Astrocyte (in vitro differentiated cells and primary cell): ENCODE measurements around the gene SOHLH1. TPM values are rescaled to one million over a fixed set of nuclear protein-coding genes. Genes with fewer than 3 reads are reported as not detected.

Source experiments
- DNase-seq: peaks from one replicate; pipeline ENCODE4 v3.0.0-alpha.2; 2010; ENCODE audit warnings: low read depth
- FAIRE-seq: peaks from 2 replicates; lab custom pipeline; 2011; peaks lifted over from hg19 to GRCh38; lab: Jason Lieb, UNC
- H2AFZ ChIP-seq: 2 replicates; pipeline ENCODE4 v1.6.0; 2012; ENCODE audit warnings: low read depth, low read length, inconsistent platforms
- H3K27ac ChIP-seq: 2 replicates; pipeline ENCODE4 v1.5.1; 2011; ENCODE audit warnings: low read depth, low read length, inconsistent platforms
- H3K27me3 ChIP-seq: 2 replicates; pipeline ENCODE4 v1.6.0; 2011; ENCODE audit warnings: low read length, inconsistent platforms; ENCODE audit not compliant: insufficient read depth
- H3K36me3 ChIP-seq: 2 replicates; pipeline ENCODE4 v1.5.1; 2011; ENCODE audit warnings: low read length, inconsistent platforms; ENCODE audit not compliant: insufficient read depth
- H3K4me1 ChIP-seq: 2 replicates; pipeline ENCODE4 v1.5.1; 2011; ENCODE audit warnings: low read length, inconsistent platforms; ENCODE audit not compliant: insufficient read depth
- H3K4me2 ChIP-seq: 2 replicates; pipeline ENCODE4 v1.6.0; 2012; ENCODE audit warnings: low read length, inconsistent platforms
- H3K4me3 ChIP-seq: 2 replicates; pipeline ENCODE4 v1.5.1; 2011; ENCODE audit warnings: low read depth, mild to moderate bottlenecking, low read length, inconsistent platforms; ENCODE audit not compliant: insufficient read depth
- H3K79me2 ChIP-seq: 2 replicates; pipeline ENCODE4 v1.6.0; 2012; ENCODE audit warnings: mild to moderate bottlenecking, low read length, inconsistent platforms; ENCODE audit not compliant: insufficient read depth
- H3K9ac ChIP-seq: 2 replicates; pipeline ENCODE4 v1.6.0; 2012; ENCODE audit warnings: mild to moderate bottlenecking, low read length, inconsistent platforms
- H3K9me3 ChIP-seq: 2 replicates; pipeline ENCODE4 v1.5.1; 2012; ENCODE audit warnings: low read depth, mild to moderate bottlenecking, low read length, inconsistent platforms; ENCODE audit not compliant: insufficient read depth
- H4K20me1 ChIP-seq: 2 replicates; pipeline ENCODE4 v1.6.0; 2012; ENCODE audit warnings: low read length, inconsistent platforms; ENCODE audit not compliant: insufficient read depth
- H3K27ac Mint-ChIP-seq: one replicate; pipeline ENCODE4 v1.8.0; 2021; ENCODE audit warnings: mild to moderate bottlenecking, mixed read lengths; ENCODE audit not compliant: unreplicated experiment
- H3K27me3 Mint-ChIP-seq: one replicate; pipeline ENCODE4 v1.8.0; 2021; ENCODE audit warnings: low read depth, mixed read lengths; ENCODE audit not compliant: unreplicated experiment
- H3K36me3 Mint-ChIP-seq: one replicate; pipeline ENCODE4 v1.8.0; 2021; ENCODE audit warnings: low read depth, mixed read lengths; ENCODE audit not compliant: unreplicated experiment
- H3K4me1 Mint-ChIP-seq: one replicate; pipeline ENCODE4 v1.8.0; 2021; ENCODE audit warnings: low read depth, mixed read lengths; ENCODE audit not compliant: unreplicated experiment
- H3K4me3 Mint-ChIP-seq: one replicate; pipeline ENCODE4 v1.8.0; 2021; ENCODE audit warnings: mild to moderate bottlenecking, moderate library complexity, mixed read lengths; ENCODE audit not compliant: unreplicated experiment
- H3K9me3 Mint-ChIP-seq: one replicate; pipeline ENCODE4 v1.8.0; 2021; ENCODE audit warnings: mild to moderate bottlenecking, mixed read lengths; ENCODE audit not compliant: unreplicated experiment
- CTCF ChIP-seq: IDR thresholded peaks from 2 replicates; pipeline ENCODE4 v1.5.1; 2011; ENCODE audit warnings: low read depth, mild to moderate bottlenecking, inconsistent platforms, low read length, moderate library complexity; ENCODE audit not compliant: insufficient read depth
- EZH2 ChIP-seq: IDR thresholded peaks from 2 replicates; pipeline ENCODE4 v1.6.1; 2012; ENCODE audit warnings: mild to moderate bottlenecking, low read length, inconsistent platforms; ENCODE audit not compliant: insufficient read depth
- total RNA-seq: library from RNA; stranded (reverse); gene quantifications from 2 replicates; pipeline ENCODE4 v1.2.1, GENCODE V29; 2021

SOHLH1 gene
- total RNA-seq, 1 donor from 2014 or later = not detected

- no peaks in the 10 kb centered on the region for H3K27me3 ChIP-seq
- H3K9ac ChIP-seq = no peak overlapping the region
- Mint-ChIP-seq H3K27me3 (peaks cover 15% of the 10 kb centered on the region), H3K4me1 (no peaks in the 10 kb centered on the region), H3K9me3 (no peaks in the 10 kb centered on the region), H3K36me3 (no peaks in the 10 kb centered on the region), H3K27ac (no peak overlapping the region), H3K4me3 (no peak overlapping the region)
- DNase-seq (no peak), FAIRE-seq (no peak)
- no peaks in the 10 kb centered on the region for H3K4me1 ChIP-seq
- no peaks in the 10 kb centered on the region for H3K9me3 ChIP-seq
- no peak overlapping the region for H2AFZ ChIP-seq
- no peaks in the 10 kb centered on the region for H4K20me1 ChIP-seq
- H3K27ac ChIP-seq = no peak overlapping the region
- no peak overlapping the region for H3K4me2 ChIP-seq
- TF ChIP-seq EZH2 (no peak), CTCF (no peak)
- no peaks in the 10 kb centered on the region for H3K36me3 ChIP-seq
- H3K4me3 ChIP-seq = no peak overlapping the region
- no peaks in the 10 kb centered on the region for H3K79me2 ChIP-seq
Measured at GRCh38 chr9:135744333-135745070, 45.2 kb upstream of the SOHLH1 start.

- Histone ChIP-seq H4K20me1 (no peaks in the 10 kb centered on the region), H3K36me3 (no peaks in the 10 kb centered on the region), H3K4me1 (no peaks in the 10 kb centered on the region), H3K9ac (no peak overlapping the region), H3K4me3 (no peak overlapping the region), H3K27me3 (no peaks in the 10 kb centered on the region), H3K27ac (no peak overlapping the region), H2AFZ (no peak overlapping the region), H3K9me3 (no peaks in the 10 kb centered on the region), H3K79me2 (no peaks in the 10 kb centered on the region), H3K4me2 (no peak overlapping the region)
- H3K4me3 Mint-ChIP-seq = no peak overlapping the region
- no peaks in the 10 kb centered on the region for H3K9me3 Mint-ChIP-seq
- no peak for TF ChIP-seq EZH2
- TF ChIP-seq CTCF = no peak
- no peaks in the 10 kb centered on the region for H3K36me3 Mint-ChIP-seq
- no peaks in the 10 kb centered on the region for H3K4me1 Mint-ChIP-seq
- H3K27ac Mint-ChIP-seq = no peak overlapping the region
- FAIRE-seq (no peak), DNase-seq (no peak)
- peaks cover 19% of the 10 kb centered on the region for H3K27me3 Mint-ChIP-seq
Measured at GRCh38 chr9:135743546-135744332, 44.5 kb upstream of the SOHLH1 start.

GRCh38 chr9:135743021-135743420 lies 43.7 kb upstream of the SOHLH1 start:
- H3K9ac ChIP-seq = no peak overlapping the region
- no peak for FAIRE-seq
- H3K4me2 ChIP-seq = no peak overlapping the region
- Mint-ChIP-seq H3K27ac (no peak overlapping the region), H3K4me1 (no peaks in the 10 kb centered on the region), H3K27me3 (peaks cover 21% of the 10 kb centered on the region), H3K9me3 (no peaks in the 10 kb centered on the region), H3K36me3 (no peaks in the 10 kb centered on the region), H3K4me3 (no peak overlapping the region)
- no peak overlapping the region for H2AFZ ChIP-seq
- H3K27ac ChIP-seq = no peak overlapping the region
- TF ChIP-seq EZH2 = no peak
- TF ChIP-seq CTCF = no peak
- H3K79me2 ChIP-seq = no peaks in the 10 kb centered on the region
- H4K20me1 ChIP-seq = no peaks in the 10 kb centered on the region
- H3K4me3 ChIP-seq = no peak overlapping the region
- no peaks in the 10 kb centered on the region for H3K36me3 ChIP-seq
- peaks cover 2% of the 10 kb centered on the region for H3K27me3 ChIP-seq
- no peak for DNase-seq
- H3K4me1 ChIP-seq = no peaks in the 10 kb centered on the region
- H3K9me3 ChIP-seq = no peaks in the 10 kb centered on the region
